Measurements from ENCODE around the gene TNK1. TPM values are rescaled to one million over a fixed set of nuclear protein-coding genes. Genes with fewer than 3 reads are reported as not detected.
A peak's percentile ranks its signal among the peaks of the same experiment; 100 is the strongest.

The TNK1 gene
- polyA plus RNA-seq, 1 of the 3 experiments (the other 2 are of a cell fraction), result 0.64 TPM

DNA sequence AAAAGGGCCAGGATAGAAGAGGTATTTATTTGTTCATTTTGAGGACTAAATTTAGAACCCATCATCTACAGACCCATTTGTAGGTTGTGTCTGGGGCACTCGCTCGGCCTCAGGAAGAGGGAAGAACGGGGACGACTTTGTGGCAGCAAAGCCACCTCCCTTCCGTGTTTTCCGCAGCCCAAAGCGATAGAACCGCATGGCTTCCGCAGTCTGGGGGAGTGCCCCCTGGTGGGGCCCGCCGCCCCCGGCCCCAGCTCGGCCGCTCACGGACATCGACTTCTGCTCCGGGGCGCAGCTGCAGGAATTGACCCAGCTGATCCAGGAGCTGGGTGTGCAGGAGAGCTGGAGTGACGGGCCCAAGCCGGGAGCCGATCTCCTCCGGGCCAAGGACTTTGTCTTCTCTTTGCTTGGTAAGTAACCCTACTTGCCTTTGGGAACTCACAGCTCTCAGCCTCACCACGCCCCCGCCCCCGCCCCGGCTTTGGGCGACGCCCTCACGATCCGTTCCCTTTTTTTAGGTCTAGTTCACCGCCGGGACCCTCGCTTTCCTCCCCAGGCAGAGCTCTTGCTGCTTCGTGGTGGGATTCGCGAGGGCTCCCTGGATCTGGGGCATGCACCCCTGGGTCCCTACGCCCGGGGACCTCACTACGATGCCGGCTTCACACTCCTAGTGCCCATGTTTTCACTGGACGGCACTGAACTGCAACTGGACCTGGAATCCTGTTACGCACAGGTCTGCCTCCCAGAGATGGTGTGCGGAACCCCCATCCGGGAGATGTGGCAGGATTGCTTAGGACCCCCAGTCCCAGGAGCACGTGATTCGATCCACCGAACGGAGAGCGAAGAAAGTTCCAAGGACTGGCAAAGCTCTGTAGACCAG lies 55.0 kb downstream of the TNK1 start:
- Histone ChIP-seq H3K4me3 (ENCODE audit: low read depth in 2 of 2, low read length in 1 of 2) (peak overlapping the region; percentile 67 to 86), H2AFZ (ENCODE audit: low read depth) (peak overlapping the region; percentile 62), H3K9me3 (no peaks in the 10 kb centered on the region), H3F3A (replicated peaks; ENCODE audit: insufficient read depth) (peaks cover 11% of the 10 kb centered on the region), H3K79me2 (ENCODE audit: insufficient read depth) (peaks cover 7% of the 10 kb centered on the region; the same call in 1 of the 2 replicates), H3K4me2 (peak overlapping the region; percentile 91), H3K36me3 (replicated peaks in 1 of 2; ENCODE audit: control insufficient read depth in 1 of 2, insufficient read depth in 2 of 2, low read length in 1 of 2) (peaks cover 0 to 4% of the 10 kb centered on the region in 2 experiments), H3K27me3 (ENCODE audit: insufficient read depth) (no peaks in the 10 kb centered on the region), H3K9me2 (no peaks in the 10 kb centered on the region), H3K27ac (ENCODE audit: low read depth in 2 of 2, low read length in 1 of 2) (peak overlapping the region in 1 of 2 experiments; percentile 55; a peak in 1 of 4 replicates), H4K20me1 (ENCODE audit: insufficient read depth) (no peaks in the 10 kb centered on the region), H3K4me1 (ENCODE audit: control insufficient read depth in 1 of 2, insufficient read depth in 2 of 2, low read depth in 1 of 2, low read length in 1 of 2) (peaks cover 0 to 18% of the 10 kb centered on the region in 2 experiments; a peak in 1 of 4 replicates), H3K9ac (peak overlapping the region; percentile 13; the same call in 1 of the 2 replicates)
- DNase-seq, result peak; percentile 57
- TF ChIP-seq NFIC (IDR thresholded peaks at IDR 0.05; ENCODE audit: borderline replicate concordance) (no peak), GABPA (IDR thresholded peaks at IDR 0.05; ENCODE audit: low read depth) (no peak), EZH2phosphoT487 (IDR thresholded peaks at IDR 0.05; ENCODE audit: borderline replicate concordance, low read depth) (no peak)
- TF ChIP-seq, protein P1, sequence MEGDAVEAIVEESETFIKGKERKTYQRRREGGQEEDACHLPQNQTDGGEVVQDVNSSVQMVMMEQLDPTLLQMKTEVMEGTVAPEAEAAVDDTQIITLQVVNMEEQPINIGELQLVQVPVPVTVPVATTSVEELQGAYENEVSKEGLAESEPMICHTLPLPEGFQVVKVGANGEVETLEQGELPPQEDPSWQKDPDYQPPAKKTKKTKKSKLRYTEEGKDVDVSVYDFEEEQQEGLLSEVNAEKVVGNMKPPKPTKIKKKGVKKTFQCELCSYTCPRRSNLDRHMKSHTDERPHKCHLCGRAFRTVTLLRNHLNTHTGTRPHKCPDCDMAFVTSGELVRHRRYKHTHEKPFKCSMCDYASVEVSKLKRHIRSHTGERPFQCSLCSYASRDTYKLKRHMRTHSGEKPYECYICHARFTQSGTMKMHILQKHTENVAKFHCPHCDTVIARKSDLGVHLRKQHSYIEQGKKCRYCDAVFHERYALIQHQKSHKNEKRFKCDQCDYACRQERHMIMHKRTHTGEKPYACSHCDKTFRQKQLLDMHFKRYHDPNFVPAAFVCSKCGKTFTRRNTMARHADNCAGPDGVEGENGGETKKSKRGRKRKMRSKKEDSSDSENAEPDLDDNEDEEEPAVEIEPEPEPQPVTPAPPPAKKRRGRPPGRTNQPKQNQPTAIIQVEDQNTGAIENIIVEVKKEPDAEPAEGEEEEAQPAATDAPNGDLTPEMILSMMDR (IDR thresholded peaks at IDR 0.05), result peak; percentile 22
- ChIA-PET CTCF (interaction anchor here (0.7 to 3.9 kb wide), 24 partner anchors 8 to 703 kb away, joined by 3 to 27 read pairs (median 6); partner anchors contain the start of genes ACAP1, CHRNB1, NLGN2 and POLR2A), POLR2A (interaction anchor here (1.1 to 1.9 kb wide), 3 partner anchors 32 to 53 kb away, joined by 3 to 11 read pairs (median 4); partner anchors contain the start of genes POLR2A and TMEM256)
- WGBS (ENCODE audit: low lambda C conversion rate), result 41% methylated on average over 30 of the region's 49 CpGs

DNA sequence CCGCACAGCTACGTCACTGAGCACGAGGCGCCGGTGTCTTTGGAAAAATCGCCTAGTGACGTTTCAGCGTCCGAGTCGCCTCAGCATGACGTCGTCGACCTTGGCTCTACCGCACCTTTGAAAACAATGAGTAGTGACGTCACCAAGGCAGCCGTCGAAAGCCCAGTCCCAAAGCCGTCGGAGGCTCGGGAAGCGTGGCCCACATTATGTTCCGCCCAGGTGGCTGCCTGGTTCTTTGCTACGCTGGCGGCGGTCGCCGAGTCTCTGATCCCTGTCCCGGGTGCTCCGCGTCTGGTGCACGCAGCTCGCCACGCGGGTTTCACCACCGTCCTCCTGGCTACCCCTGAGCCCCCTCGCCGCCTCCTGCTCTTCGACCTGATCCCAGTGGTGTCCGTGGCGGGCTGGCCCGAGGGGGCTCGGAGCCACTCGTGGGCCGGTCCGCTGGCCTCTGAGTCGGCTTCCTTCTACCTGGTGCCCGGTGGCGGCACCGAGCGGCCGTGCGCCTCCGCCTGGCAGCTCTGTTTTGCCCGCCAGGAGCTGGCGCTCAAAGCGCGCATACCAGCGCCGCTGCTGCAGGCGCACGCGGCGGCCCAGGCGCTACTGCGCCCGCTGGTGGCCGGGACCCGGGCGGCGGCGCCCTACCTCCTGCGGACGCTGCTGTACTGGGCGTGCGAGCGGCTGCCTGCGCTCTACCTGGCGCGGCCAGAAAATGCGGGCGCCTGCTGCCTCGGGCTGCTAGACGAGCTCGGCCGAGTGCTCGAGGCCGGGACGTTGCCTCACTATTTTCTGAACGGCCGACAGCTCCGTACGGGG lies 55.9 kb downstream of the TNK1 start:
- no peaks in the 10 kb centered on the region for H3K9me2 ChIP-seq
- H3K4me3 ChIP-seq (ENCODE audit: low read depth in 2 of 2, low read length in 1 of 2), result peak overlapping the region; percentile 23 to 86; a peak in 2 of 4 replicates
- peaks cover 14% of the 10 kb centered on the region for H3F3A ChIP-seq (replicated peaks; ENCODE audit: insufficient read depth)
- no peak overlapping the region for H3K9ac ChIP-seq
- POLR2A ChIA-PET, result interaction anchor here (1.0 to 1.9 kb wide), 4 partner anchors 33 to 80 kb away, joined by 3 to 11 read pairs (median 4); partner anchors contain the start of genes POLR2A and TMEM256
- H3K4me1 ChIP-seq (ENCODE audit: control insufficient read depth in 1 of 2, insufficient read depth in 2 of 2, low read depth in 1 of 2, low read length in 1 of 2), result peaks cover 0 to 27% of the 10 kb centered on the region in 2 experiments; a peak in 1 of 4 replicates
- H3K27ac ChIP-seq (ENCODE audit: low read depth in 2 of 2, low read length in 1 of 2), result no peak overlapping the region
- CTCF ChIA-PET, result interaction anchor here (0.6 to 3.9 kb wide), 38 partner anchors 9 to 702 kb away, joined by 3 to 27 read pairs (median 4); partner anchors contain the start of genes ACAP1, CHRNB1, NLGN2 and POLR2A
- peak; percentile 80 for DNase-seq
- WGBS (ENCODE audit: low lambda C conversion rate), result 60% methylated on average over 33 of the region's 92 CpGs
- peak overlapping the region; percentile 91 for H3K4me2 ChIP-seq
- peaks cover 0 to 4% of the 10 kb centered on the region in 2 experiments for H3K36me3 ChIP-seq (replicated peaks in 1 of 2; ENCODE audit: control insufficient read depth in 1 of 2, insufficient read depth in 2 of 2, low read length in 1 of 2)
- no peaks in the 10 kb centered on the region for H3K27me3 ChIP-seq (ENCODE audit: insufficient read depth)
- H3K9me3 ChIP-seq, result no peaks in the 10 kb centered on the region
- TF ChIP-seq, protein P2, sequence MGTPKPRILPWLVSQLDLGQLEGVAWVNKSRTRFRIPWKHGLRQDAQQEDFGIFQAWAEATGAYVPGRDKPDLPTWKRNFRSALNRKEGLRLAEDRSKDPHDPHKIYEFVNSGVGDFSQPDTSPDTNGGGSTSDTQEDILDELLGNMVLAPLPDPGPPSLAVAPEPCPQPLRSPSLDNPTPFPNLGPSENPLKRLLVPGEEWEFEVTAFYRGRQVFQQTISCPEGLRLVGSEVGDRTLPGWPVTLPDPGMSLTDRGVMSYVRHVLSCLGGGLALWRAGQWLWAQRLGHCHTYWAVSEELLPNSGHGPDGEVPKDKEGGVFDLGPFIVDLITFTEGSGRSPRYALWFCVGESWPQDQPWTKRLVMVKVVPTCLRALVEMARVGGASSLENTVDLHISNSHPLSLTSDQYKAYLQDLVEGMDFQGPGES (IDR thresholded peaks at IDR 0.05; ENCODE audit: low read depth, low read length), result no peak
- TF ChIP-seq, protein P3, sequence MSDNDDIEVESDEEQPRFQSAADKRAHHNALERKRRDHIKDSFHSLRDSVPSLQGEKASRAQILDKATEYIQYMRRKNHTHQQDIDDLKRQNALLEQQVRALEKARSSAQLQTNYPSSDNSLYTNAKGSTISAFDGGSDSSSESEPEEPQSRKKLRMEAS (IDR thresholded peaks at IDR 0.05; ENCODE audit: low read depth), result peak; percentile 34; the same call in 1 of the 2 replicates
- TF ChIP-seq SMC3 (IDR thresholded peaks at IDR 0.05; ENCODE audit: low read depth, low read length), result peak; percentile 53; the same call in 1 of the 2 replicates
- TF ChIP-seq RAD21 (IDR thresholded peaks at IDR 0.05; ENCODE audit: low read length), result peak; percentile 63
- peak; percentile 54 for TF ChIP-seq MXI1 (IDR thresholded peaks at IDR 0.05; ENCODE audit: low read depth, low read length)
- TF ChIP-seq EP300 (IDR thresholded peaks at IDR 0.05; ENCODE audit: borderline replicate concordance in 1 of 2, low read depth in 1 of 2, low read length in 1 of 2), result no peak
- TF ChIP-seq, protein P1 (IDR thresholded peaks at IDR 0.05), result peak; percentile 51
- no peak for TF ChIP-seq EZH2phosphoT487 (IDR thresholded peaks at IDR 0.05; ENCODE audit: borderline replicate concordance, low read depth)
- TF ChIP-seq SIN3A (IDR thresholded peaks at IDR 0.05; ENCODE audit: borderline replicate concordance, low read depth, low read length), result peak; percentile 23; the same call in 1 of the 2 replicates
- H4K20me1 ChIP-seq (ENCODE audit: insufficient read depth), result no peaks in the 10 kb centered on the region
- no peak overlapping the region for H2AFZ ChIP-seq (ENCODE audit: low read depth)
- H3K79me2 ChIP-seq (ENCODE audit: insufficient read depth), result peaks cover 7% of the 10 kb centered on the region; the same call in 1 of the 2 replicates
